NCI-H1694 treated with DMSO at 0.1 percent for 48 hours (cell line): ENCODE measurements around the gene C3orf70.

Experiments
- DNase-seq: peaks from one replicate; lab custom pipeline; 2025; lab: John Stamatoyannopoulos, UW

The C3orf70 gene

GRCh38 chr3:185087419-185087818, 65.4 kb downstream of the C3orf70 start:
- DNase-seq = no peak

GRCh38 chr3:185084901-185085300, 68.0 kb downstream of the C3orf70 start:
- no peak for DNase-seq

- no peak for DNase-seq
These were observed 68.5 kb downstream of the C3orf70 start for GRCh38 chr3:185084402-185084801.

- DNase-seq = no peak
These were observed 70.0 kb downstream of the C3orf70 start for GRCh38 chr3:185082829-185083228.

- DNase-seq = no peak
These were observed 70.7 kb downstream of the C3orf70 start for GRCh38 chr3:185082149-185082548.

- DNase-seq = no peak
These were observed 71.3 kb downstream of the C3orf70 start for GRCh38 chr3:185081521-185081920.

- DNase-seq = no peak
These were observed 73.2 kb downstream of the C3orf70 start for GRCh38 chr3:185079625-185080024.

- DNase-seq = no peak
These were observed 76.6 kb downstream of the C3orf70 start for GRCh38 chr3:185076219-185076618.

- no peak for DNase-seq
These were observed 77.3 kb downstream of the C3orf70 start for GRCh38 chr3:185075547-185075946.

- no peak for DNase-seq
These were observed 81.5 kb downstream of the C3orf70 start for GRCh38 chr3:185071287-185071800.

- DNase-seq = no peak
These were observed 82.2 kb downstream of the C3orf70 start for GRCh38 chr3:185070491-185071286.

GRCh38 chr3:185069037-185070030, 83.5 kb downstream of the C3orf70 start:
- no peak for DNase-seq

- DNase-seq = no peak
These were observed 85.7 kb downstream of the C3orf70 start for GRCh38 chr3:185067173-185067572.

- DNase-seq = no peak
These were observed 86.6 kb downstream of the C3orf70 start for GRCh38 chr3:185066251-185066650.

- no peak for DNase-seq
These were observed 87.8 kb downstream of the C3orf70 start for GRCh38 chr3:185065059-185065458.

- DNase-seq = no peak
These were observed 89.4 kb downstream of the C3orf70 start for GRCh38 chr3:185063431-185063830.

- DNase-seq = no peak
These were observed 90.7 kb downstream of the C3orf70 start for GRCh38 chr3:185062191-185062590.

GRCh38 chr3:185060655-185061054, 92.2 kb downstream of the C3orf70 start:
- no peak for DNase-seq

GRCh38 chr3:185059766-185060165, 93.1 kb downstream of the C3orf70 start:
- no peak for DNase-seq

GRCh38 chr3:185058796-185059195, 94.1 kb downstream of the C3orf70 start:
- no peak for DNase-seq

GRCh38 chr3:185057829-185058228, 95.0 kb downstream of the C3orf70 start:
- no peak for DNase-seq

GRCh38 chr3:185056908-185057307, 96.0 kb downstream of the C3orf70 start:
- no peak for DNase-seq

- no peak for DNase-seq
These were observed 100.2 kb downstream of the C3orf70 start for GRCh38 chr3:185052631-185053030.
